HEK293 (cell line): ENCODE data around the gene C5.

Experiments used
- CTCF ChIA-PET: fragments of 350-600 bp; formaldehyde crosslinking; extraction: SDS; loops from one replicate; lab custom pipeline; 2021; ENCODE audit warnings: antibody characterized with exemption; lab: Yijun Ruan, JAX
- POLR2A ChIA-PET: fragments of 300-600 bp; formaldehyde crosslinking; extraction: SDS; loops from one replicate; lab custom pipeline; 2020; ENCODE audit warnings: antibody characterized with exemption, inconsistent platforms; lab: Yijun Ruan, JAX
- H3K27ac ChIP-seq: fragments of 200-500 bp; sonication (Bioruptor generic); 2 replicates; pipeline ENCODE4 v1.5.1; 2014; ENCODE audit warnings: low read depth, low read length, control low read depth, inconsistent platforms; ENCODE audit errors: extremely low read depth
- H3K36me3 ChIP-seq, 2 experiments: fragments of 200-500 bp in 1 of 2; sonication (Bioruptor generic) in 1 of 2; 1 replicate in 1 of 2; 2 replicates in 1 of 2; pipeline ENCODE4 v1.5.1; 2014 to 2017; ENCODE audit warnings: inconsistent platforms in 2 of 2, low read length in 2 of 2; ENCODE audit not compliant: control insufficient read depth in 2 of 2, insufficient read depth in 1 of 2
- H3K4me1 ChIP-seq: fragments of 200-500 bp; sonication (Bioruptor generic); 2 replicates; pipeline ENCODE4 v1.5.1; 2014; ENCODE audit warnings: mild to moderate bottlenecking, low read length, inconsistent platforms; ENCODE audit not compliant: control insufficient read depth, insufficient read depth
- H3K4me3 ChIP-seq: 2 replicates; pipeline ENCODE4 v1.5.1; 2011; ENCODE audit warnings: low read depth, mild to moderate bottlenecking, control low read depth, low read length, moderate library complexity
- H3K9me3 ChIP-seq: fragments of 200-500 bp; sonication (Bioruptor generic); 2 replicates; pipeline ENCODE4 v1.5.1; 2014; ENCODE audit warnings: low read depth, low read length, inconsistent platforms; ENCODE audit not compliant: control insufficient read depth, insufficient read depth
- ATF2 ChIP-seq: fragments of 450-650 bp; formaldehyde crosslinking; IDR thresholded peaks from 2 replicates; pipeline ENCODE4 v1.5.1; 2016; ENCODE audit warnings: missing biosample characterization, missing genetic modification characterization, low read depth
- CTCF ChIP-seq: fragments of 450-650 bp; formaldehyde crosslinking; IDR thresholded peaks from 2 replicates; pipeline ENCODE4 v1.5.1; 2016; ENCODE audit warnings: missing biosample characterization, missing genetic modification characterization
- EGR2 ChIP-seq: fragments of 450-650 bp; formaldehyde crosslinking; IDR thresholded peaks from 2 replicates; pipeline ENCODE4 v1.5.1; 2016; ENCODE audit warnings: low read depth, missing biosample characterization, missing genetic modification characterization
- GLI2 ChIP-seq: fragments of 450-650 bp; formaldehyde crosslinking; IDR thresholded peaks from 2 replicates; pipeline ENCODE4; 2017; ENCODE audit warnings: missing biosample characterization, missing genetic modification characterization, low read depth, borderline replicate concordance
- GLIS1 ChIP-seq: fragments of 450-650 bp; formaldehyde crosslinking; IDR thresholded peaks from 2 replicates; pipeline ENCODE4 v1.5.1; 2016; ENCODE audit warnings: missing biosample characterization, missing genetic modification characterization
- SCRT1 ChIP-seq: fragments of 450-650 bp; formaldehyde crosslinking; IDR thresholded peaks from 2 replicates; pipeline ENCODE4 v1.5.1; 2016; ENCODE audit warnings: missing biosample characterization, missing genetic modification characterization, borderline replicate concordance
- SCRT2 ChIP-seq: fragments of 450-650 bp; formaldehyde crosslinking; IDR thresholded peaks from 2 replicates; pipeline ENCODE4 v1.5.1; 2016; ENCODE audit warnings: missing biosample characterization, missing genetic modification characterization
- TRIM28 ChIP-seq: IDR thresholded peaks from 2 replicates; pipeline ENCODE4 v1.6.1; 2011; ENCODE audit warnings: low read length, control low read depth, borderline replicate concordance
- ZNF114 ChIP-seq: fragments of 450-650 bp; formaldehyde crosslinking; IDR thresholded peaks from 2 replicates; pipeline ENCODE4 v1.5.0; 2017; ENCODE audit warnings: missing biosample characterization, missing genetic modification characterization
- ZNF423 ChIP-seq: fragments of 450-650 bp; formaldehyde crosslinking; IDR thresholded peaks from 2 replicates; pipeline ENCODE4 v1.5.1; 2016; ENCODE audit warnings: missing biosample characterization, missing genetic modification characterization
- ZNF433 ChIP-seq: fragments of 450-650 bp; formaldehyde crosslinking; IDR thresholded peaks from 2 replicates; pipeline ENCODE4 v1.5.1; 2016; ENCODE audit warnings: missing biosample characterization, missing genetic modification characterization, low read depth
- ZNF449 ChIP-seq: fragments of 450-650 bp; formaldehyde crosslinking; IDR thresholded peaks from 2 replicates; pipeline ENCODE4 v1.5.1; 2017; ENCODE audit warnings: missing biosample characterization, mild to moderate bottlenecking, missing genetic modification characterization, moderate library complexity
- ZNF629 ChIP-seq: fragments of 450-650 bp; formaldehyde crosslinking; IDR thresholded peaks from 2 replicates; pipeline ENCODE4 v1.5.1; 2017; ENCODE audit warnings: missing biosample characterization, missing genetic modification characterization
- ZNF660 ChIP-seq: fragments of 450-650 bp; IDR thresholded peaks from 2 replicates; pipeline ENCODE4 v1.5.1; 2018; ENCODE audit warnings: missing biosample characterization, mild to moderate bottlenecking, missing genetic modification characterization
- ZNF664 ChIP-seq: fragments of 450-650 bp; formaldehyde crosslinking; IDR thresholded peaks from 2 replicates; pipeline ENCODE4 v1.5.1; 2016; ENCODE audit warnings: missing biosample characterization, missing genetic modification characterization
- ZSCAN23 ChIP-seq: fragments of 450-650 bp; formaldehyde crosslinking; IDR thresholded peaks from 2 replicates; pipeline ENCODE4 v1.5.1; 2016; ENCODE audit warnings: missing biosample characterization, missing genetic modification characterization

Gene C5

GRCh38 chr9:120927269-120928014, 122.6 kb downstream of the C5 start:
- no peak overlapping the region for H3K4me3 ChIP-seq
- H3K27ac ChIP-seq = no peak overlapping the region
- CTCF ChIA-PET = interaction anchor here (1.2 to 1.5 kb wide), 2 partner anchors 9 to 172 kb away, joined by 3 to 4 read pairs; no protein-coding TSS in a partner anchor
- peak; percentile 72 for TF ChIP-seq SCRT2 (tag by site-specific recombination)
- no peak for TF ChIP-seq ZNF660 (tag by site-specific recombination)
- TF ChIP-seq ZNF423 = no peak
- no peak for TF ChIP-seq ZNF114 (tag by site-specific recombination)
- TF ChIP-seq ZNF664 (tag by site-specific recombination) = peak; percentile 87
- TF ChIP-seq SCRT1 = 0 out of 2 replicates have a peak, but pooled peaks have one; percentile 28
- H3K36me3 ChIP-seq = no peaks in the 10 kb centered on the region
- no peaks in the 10 kb centered on the region for H3K9me3 ChIP-seq
- H3K4me1 ChIP-seq = no peaks in the 10 kb centered on the region
- POLR2A ChIA-PET = no interaction called here

- Histone ChIP-seq H3K9me3 (no peaks in the 10 kb centered on the region), H3K4me1 (no peaks in the 10 kb centered on the region), H3K4me3 (no peak within 1 kb of the TSS), H3K27ac (no peak within 1 kb of the TSS), H3K36me3 (no peaks in the 10 kb centered on the region)
- ChIA-PET POLR2A (no interaction called here), CTCF (interaction anchor here (0.7 to 1.5 kb wide), 3 partner anchors 10 to 171 kb away, joined by 3 to 4 read pairs (median 3); no protein-coding TSS in a partner anchor)
- TF ChIP-seq SCRT1 = 0 out of 2 replicates have a peak, but pooled peaks have one; percentile 22
- TF ChIP-seq ATF2 = no peak
- TF ChIP-seq GLIS1 (tag by site-specific recombination) = 0 out of 2 replicates have a peak, but pooled peaks have one; percentile 7
- TF ChIP-seq TRIM28 = no peak
- TF ChIP-seq ZNF449 (tag by site-specific recombination) = no peak
- no peak for TF ChIP-seq ZSCAN23 (tag by site-specific recombination)
- no peak for TF ChIP-seq ZNF433 (tag by site-specific recombination)
- TF ChIP-seq CTCF (tag by site-specific recombination) = no peak
- peak; percentile 84 for TF ChIP-seq SCRT2 (tag by site-specific recombination)
- peak; percentile 1; the same call in 1 of the 2 replicates for TF ChIP-seq ZNF629 (tag by site-specific recombination)
- TF ChIP-seq GLI2 = no peak
- no peak for TF ChIP-seq EGR2 (tag by site-specific recombination)
Measured at GRCh38 chr9:120926397-120926928, 123.6 kb downstream of the C5 start, which contains the start of gene TRAF1. Gene TRAF1, minus strand, starts transcription at chr9:120926796. Its CDS starts 721 bp downstream, at chr9:120926075.
